ENCODE results near the gene DHRS7C.

DNA sequence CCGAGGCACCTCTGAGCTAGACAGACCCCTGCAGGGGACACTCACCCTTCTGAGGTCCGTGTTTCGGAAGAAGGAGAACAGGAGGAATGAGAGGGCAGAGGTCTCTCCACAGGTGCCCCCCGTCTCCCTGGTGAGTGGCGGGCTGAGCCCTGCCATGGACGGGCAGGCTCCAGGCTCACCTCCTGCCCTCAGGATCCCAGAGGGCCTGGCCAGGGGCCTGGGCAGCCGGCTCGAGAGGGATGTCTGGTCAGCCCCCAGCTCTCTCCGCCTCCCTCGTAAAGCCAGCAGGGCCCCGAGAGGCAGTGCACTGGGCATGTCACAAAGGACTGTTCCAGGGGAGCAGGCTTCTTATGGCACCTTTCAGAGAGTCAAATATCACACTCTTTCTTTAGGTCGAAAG is 62.8 kb downstream of the DHRS7C start:
- TF ChIP-seq, protein P1, sequence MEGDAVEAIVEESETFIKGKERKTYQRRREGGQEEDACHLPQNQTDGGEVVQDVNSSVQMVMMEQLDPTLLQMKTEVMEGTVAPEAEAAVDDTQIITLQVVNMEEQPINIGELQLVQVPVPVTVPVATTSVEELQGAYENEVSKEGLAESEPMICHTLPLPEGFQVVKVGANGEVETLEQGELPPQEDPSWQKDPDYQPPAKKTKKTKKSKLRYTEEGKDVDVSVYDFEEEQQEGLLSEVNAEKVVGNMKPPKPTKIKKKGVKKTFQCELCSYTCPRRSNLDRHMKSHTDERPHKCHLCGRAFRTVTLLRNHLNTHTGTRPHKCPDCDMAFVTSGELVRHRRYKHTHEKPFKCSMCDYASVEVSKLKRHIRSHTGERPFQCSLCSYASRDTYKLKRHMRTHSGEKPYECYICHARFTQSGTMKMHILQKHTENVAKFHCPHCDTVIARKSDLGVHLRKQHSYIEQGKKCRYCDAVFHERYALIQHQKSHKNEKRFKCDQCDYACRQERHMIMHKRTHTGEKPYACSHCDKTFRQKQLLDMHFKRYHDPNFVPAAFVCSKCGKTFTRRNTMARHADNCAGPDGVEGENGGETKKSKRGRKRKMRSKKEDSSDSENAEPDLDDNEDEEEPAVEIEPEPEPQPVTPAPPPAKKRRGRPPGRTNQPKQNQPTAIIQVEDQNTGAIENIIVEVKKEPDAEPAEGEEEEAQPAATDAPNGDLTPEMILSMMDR (IDR thresholded peaks at IDR 0.05 in 4 of 5, conservative IDR thresholded peaks at IDR 0.05 in 1 of 5) = no peak
- no peak for TF ChIP-seq POLR2A (IDR thresholded peaks at IDR 0.05)
